Kidney tubule cell (primary cell): ENCODE data around the gene AGBL1.
A peak's percentile ranks its signal among the peaks of the same experiment; 100 is the strongest.
"Not testable (repeated sequence)": the region's sequence is repeated elsewhere in the genome, so short reads cannot be mapped to it uniquely, and the experiment has no call there.

Experiments used
- DNase-seq: peaks from one replicate; pipeline ENCODE4 v3.0.0-alpha.2; 2018; ENCODE audit warnings: low spot score

AGBL1 gene

GRCh38 chr15:86942285-86942684 lies 862.6 kb downstream of the AGBL1 start:
- DNase-seq = peak; percentile 60

GRCh38 chr15:86948719-86949118 lies 869.0 kb downstream of the AGBL1 start:
- DNase-seq = no peak

GRCh38 chr15:86959254-86959653 lies 879.6 kb downstream of the AGBL1 start:
- no peak for DNase-seq

DNA sequence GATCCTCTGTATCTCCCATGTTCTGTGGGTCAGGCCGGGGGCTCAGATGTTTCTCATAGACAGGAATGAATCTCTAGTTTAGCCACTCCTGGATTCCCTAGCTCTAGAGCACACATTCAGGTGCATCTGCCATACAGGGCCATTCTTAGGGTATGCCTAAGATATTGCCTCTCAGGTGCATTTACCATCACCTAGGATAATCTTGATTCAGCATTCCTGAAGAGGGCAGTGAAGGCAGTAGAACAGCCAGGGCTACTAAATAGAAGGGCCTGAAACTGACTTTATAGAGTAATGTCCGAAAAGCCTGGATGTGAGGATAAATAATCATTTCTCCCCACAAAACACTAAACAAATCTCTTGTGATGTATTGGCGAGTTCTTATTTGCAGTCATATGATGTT lies 882.0 kb downstream of the AGBL1 start:
- DNase-seq = no peak

DNA sequence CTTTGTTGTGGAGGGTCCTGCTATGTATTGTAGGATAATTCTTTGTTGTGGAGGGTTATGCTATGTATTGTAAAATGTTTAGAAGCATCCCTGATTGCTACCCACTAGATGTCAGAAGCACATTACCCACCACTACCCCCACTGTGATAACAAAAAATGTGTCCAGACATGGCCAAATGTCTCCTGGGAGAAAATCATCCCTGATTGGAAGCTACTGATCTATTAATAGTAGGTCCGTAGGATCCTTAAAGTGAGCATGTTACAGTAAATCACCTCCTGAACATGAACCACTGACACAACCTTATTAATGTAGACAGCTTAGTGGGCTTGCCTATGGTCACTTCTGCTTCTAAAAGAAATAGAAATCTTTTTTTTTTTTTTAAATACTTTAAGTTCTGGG lies 884.6 kb downstream of the AGBL1 start:
- DNase-seq = no peak

GRCh38 chr15:86968244-86968643 lies 888.6 kb downstream of the AGBL1 start:
- DNase-seq = no peak

DNA sequence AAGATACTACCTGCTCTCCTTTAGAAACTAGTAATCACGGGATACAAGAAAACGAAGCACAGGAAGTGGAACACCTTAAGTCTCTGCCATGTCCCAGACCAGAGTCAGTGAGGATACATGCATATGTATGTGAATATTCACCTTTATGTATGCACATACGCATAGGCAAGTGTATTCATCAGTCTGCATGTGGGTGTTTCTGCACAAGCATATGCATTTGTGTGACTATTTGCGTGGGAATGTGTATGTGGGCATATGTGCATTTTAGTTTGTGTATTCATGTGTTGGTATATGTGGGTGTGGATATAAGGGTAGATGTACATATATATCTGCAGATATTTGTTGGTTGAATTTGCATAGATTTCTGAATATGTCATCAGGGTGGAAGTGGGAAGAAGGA lies 889.7 kb downstream of the AGBL1 start:
- DNase-seq = no peak

DNA sequence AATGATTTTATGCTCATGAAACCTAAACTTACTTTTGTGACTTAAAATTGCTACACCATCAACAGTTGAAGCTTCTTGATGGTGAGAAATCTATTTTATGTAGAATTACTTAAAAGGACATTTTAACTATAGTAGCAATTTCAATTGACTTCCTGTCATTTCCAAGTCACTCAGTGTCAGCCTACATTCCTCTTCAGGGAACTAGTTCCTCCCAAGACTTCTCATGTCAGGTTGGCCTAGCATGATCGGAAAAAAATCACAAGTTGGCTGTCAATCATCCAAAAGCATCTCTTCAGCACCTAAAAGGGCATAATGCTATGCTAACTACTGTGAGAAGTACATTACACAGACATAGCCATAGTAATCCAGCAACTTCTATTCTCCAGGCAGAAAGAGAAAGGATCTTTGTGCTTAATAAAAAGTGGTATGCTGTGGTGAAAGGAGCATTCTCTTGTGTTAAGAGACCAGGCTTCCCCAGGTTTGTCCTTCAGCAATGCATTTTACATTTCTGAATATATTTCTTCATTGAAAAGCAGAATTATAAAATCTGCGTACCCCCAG lies 893.7 kb downstream of the AGBL1 start:
- no peak for DNase-seq

GRCh38 chr15:86988033-86988432 lies 908.4 kb downstream of the AGBL1 start:
- DNase-seq = no peak

DNA sequence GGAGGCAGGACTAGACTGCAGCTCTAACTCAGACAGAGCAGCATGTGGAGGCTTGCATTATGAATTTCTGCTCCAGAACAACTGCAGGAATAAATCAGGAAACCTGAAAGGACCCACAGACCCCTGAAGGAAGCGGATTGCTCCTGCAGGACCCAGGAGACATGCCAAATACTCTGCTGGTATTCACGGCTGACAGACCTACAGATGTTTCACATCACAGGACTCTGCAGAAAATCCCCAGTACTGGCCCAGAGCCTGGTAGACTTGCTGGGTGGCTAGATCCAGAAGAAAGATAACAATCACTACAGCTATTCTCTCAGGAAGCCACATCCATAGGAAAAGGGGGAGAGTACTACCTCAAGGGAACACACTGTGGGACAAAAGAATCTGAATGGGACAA lies 942.1 kb downstream of the AGBL1 start:
- DNase-seq = no peak

DNA sequence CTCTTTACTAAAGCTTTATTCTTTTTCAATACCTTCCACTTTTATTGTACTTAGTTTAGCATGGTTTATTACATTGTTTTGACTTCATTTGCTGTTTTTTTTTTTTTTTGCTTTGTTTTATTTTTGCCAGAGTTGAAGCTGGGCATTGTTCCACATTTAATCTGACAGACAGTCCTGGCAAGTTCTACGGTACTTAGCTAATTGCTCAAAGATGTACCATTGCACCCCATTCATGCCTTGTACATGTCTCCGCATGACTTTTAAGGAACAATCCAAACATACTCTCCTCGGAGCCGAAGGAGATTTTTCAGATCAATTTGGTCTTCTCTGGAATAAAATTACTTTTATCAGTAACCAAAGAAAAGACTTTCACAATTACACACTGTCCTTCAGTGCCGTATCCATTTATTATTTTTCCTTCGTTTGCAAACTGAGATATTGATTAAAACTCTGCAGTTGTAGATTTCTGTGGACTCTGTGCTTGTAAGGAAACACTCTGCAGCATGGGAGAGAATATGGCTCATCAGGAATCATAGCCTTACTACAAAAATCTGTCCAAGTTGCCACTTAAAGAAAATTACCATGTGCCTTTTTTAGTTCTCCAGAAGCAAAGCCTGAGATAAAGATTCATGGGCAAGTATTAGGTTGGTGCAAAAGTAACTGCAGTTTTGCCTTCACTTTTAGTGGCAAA lies 952.0 kb downstream of the AGBL1 start:
- DNase-seq = no peak

GRCh38 chr15:87032295-87032694 lies 952.6 kb downstream of the AGBL1 start:
- no peak for DNase-seq

DNA sequence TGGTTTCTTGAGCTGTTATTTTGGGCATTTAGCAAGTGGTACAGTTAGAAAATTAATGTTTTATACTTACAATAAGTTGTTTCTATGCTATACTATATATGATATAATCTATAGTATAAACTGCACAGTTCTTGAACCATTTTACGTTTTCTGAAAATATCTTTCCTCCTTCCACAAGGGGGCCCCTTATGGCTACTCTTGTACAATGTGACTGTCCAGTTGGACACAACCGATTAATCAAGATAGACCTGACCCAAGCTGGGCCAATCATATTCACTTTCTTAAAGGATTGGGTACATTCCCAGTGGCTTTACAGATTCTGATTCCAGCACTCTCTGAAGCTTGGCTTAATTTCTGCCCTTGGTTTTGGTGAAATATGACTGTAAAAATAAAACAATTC lies 953.4 kb downstream of the AGBL1 start:
- no peak for DNase-seq

- no peak for DNase-seq
Observed at GRCh38 chr15:87034886-87035285, 955.2 kb downstream of the AGBL1 start.

- no peak for DNase-seq
Observed at GRCh38 chr15:87038404-87038803, 958.7 kb downstream of the AGBL1 start.

GRCh38 chr15:87042619-87043018 lies 962.9 kb downstream of the AGBL1 start:
- not testable (repeated sequence) for DNase-seq

DNA sequence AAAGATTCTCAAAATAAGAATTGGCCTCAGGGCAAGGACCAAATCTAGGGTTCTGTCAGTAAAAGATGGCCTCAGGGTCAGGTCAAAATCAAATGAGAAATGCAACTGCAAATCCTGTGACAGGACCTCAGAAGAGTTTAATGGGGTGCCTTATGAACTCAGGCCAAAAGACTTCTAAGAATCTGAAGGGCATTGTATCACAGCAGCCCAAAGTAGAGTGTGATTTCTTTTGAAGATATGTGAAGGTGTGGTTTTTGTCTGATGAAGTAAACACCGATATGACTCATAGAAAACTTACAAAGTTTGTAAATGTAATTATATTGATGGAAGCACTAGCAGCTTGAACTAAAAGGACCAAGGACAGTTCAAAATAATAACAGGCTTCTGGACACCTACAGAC lies 966.1 kb downstream of the AGBL1 start:
- DNase-seq = peak; percentile 1

- no peak for DNase-seq
Observed at GRCh38 chr15:87047203-87047965, 967.7 kb downstream of the AGBL1 start.
